WI38 (cell line): ENCODE data around the gene PROC.

Source experiments
- H3K4me3 ChIP-seq: 2 replicates; pipeline ENCODE4 v1.5.1; 2011; ENCODE audit warnings: low read depth, mild to moderate bottlenecking, control low read depth, low read length
- CTCF ChIP-seq: IDR thresholded peaks from 2 replicates; pipeline ENCODE4 v1.5.1; 2012; ENCODE audit warnings: low read depth, mild to moderate bottlenecking, control low read depth, low read length

The PROC gene

GRCh38 chr2:127426501-127427354 is 8.5 kb downstream of the PROC start:
- no peak overlapping the region for H3K4me3 ChIP-seq
- TF ChIP-seq CTCF = no peak

GRCh38 chr2:127427376-127428056 is 9.3 kb downstream of the PROC start:
- no peak for TF ChIP-seq CTCF
- no peak overlapping the region for H3K4me3 ChIP-seq

GRCh38 chr2:127428057-127428814 is 10.0 kb downstream of the PROC start:
- no peak overlapping the region for H3K4me3 ChIP-seq
- no peak for TF ChIP-seq CTCF

- H3K4me3 ChIP-seq = no peak overlapping the region
- no peak for TF ChIP-seq CTCF
These were observed 10.5 kb downstream of the PROC start for GRCh38 chr2:127428815-127429109.

GRCh38 chr2:127429291-127429690 is 11.1 kb downstream of the PROC start:
- TF ChIP-seq CTCF = no peak
- no peak overlapping the region for H3K4me3 ChIP-seq

GRCh38 chr2:127429844-127430425 is 11.7 kb downstream of the PROC start:
- no peak for TF ChIP-seq CTCF
- no peak overlapping the region for H3K4me3 ChIP-seq
